CD4-positive, alpha-beta T cell (primary cell): ENCODE measurements around the gene OCA2. TPM values are rescaled to one million over a fixed set of nuclear protein-coding genes. Genes with fewer than 3 reads are reported as not detected.

Experiments used
- ATAC-seq: fragments of 200-7000 bp; cut with Tn5 transposase; one replicate; pipeline ENCODE4 v1.10.0; 2022; ENCODE audit warnings: mild to moderate bottlenecking; ENCODE audit not compliant: poor library complexity
- CTCF ChIA-PET: fragments of 350-600 bp; sonication (Branson Sonifier 250); formaldehyde crosslinking; loops from one replicate; lab custom pipeline; 2021; ENCODE audit warnings: antibody characterized with exemption, inconsistent platforms; lab: Charles Lee
- POLR2A ChIA-PET: fragments of 350-600 bp; sonication (Branson Sonifier 250); formaldehyde crosslinking; loops from one replicate; lab custom pipeline; 2021; ENCODE audit warnings: antibody characterized with exemption, inconsistent platforms; lab: Charles Lee
- DNase-seq, 14 experiments: peaks; one replicate each; pipeline ENCODE4 v3.0.0-alpha.2; 2013 to 2020; ENCODE audit warnings: mixed read lengths in 2 of 14
- H3K27ac ChIP-seq, 2 donors: one replicate each; pipeline versions ENCODE4 v1.5.1 to v1.7.0; 2013; ENCODE audit warnings: low read length in 2 of 2, low read depth in 1 of 2, mild to moderate bottlenecking in 1 of 2
- H3K27me3 ChIP-seq, 2 experiments: 1 replicate in 1 of 2; 2 replicates in 1 of 2; pipeline versions ENCODE4 v1.6.1 to v1.7.0; 2013; ENCODE audit warnings: low read length in 2 of 2, control low read depth in 1 of 2, mild to moderate bottlenecking in 1 of 2, moderate library complexity in 1 of 2; ENCODE audit not compliant: insufficient read depth in 2 of 2, control insufficient read depth in 1 of 2
- H3K36me3 ChIP-seq: one replicate; pipeline ENCODE4 v1.6.1; 2013; ENCODE audit warnings: low read length, control low read depth; ENCODE audit not compliant: insufficient read depth
- H3K4me1 ChIP-seq: one replicate; pipeline ENCODE4 v1.6.1; 2013; ENCODE audit warnings: low read length, control low read depth; ENCODE audit not compliant: insufficient read depth
- H3K4me3 ChIP-seq: one replicate; pipeline ENCODE4 v1.5.1; 2013; ENCODE audit warnings: mild to moderate bottlenecking, low read length, moderate library complexity
- H3K9me3 ChIP-seq, 2 experiments: 1 replicate in 1 of 2; 2 replicates in 1 of 2; pipeline versions ENCODE4 v1.6.1 to v1.7.0; 2013; ENCODE audit warnings: low read length in 2 of 2, mild to moderate bottlenecking in 2 of 2, control low read depth in 1 of 2, moderate library complexity in 1 of 2; ENCODE audit not compliant: control insufficient read depth in 1 of 2, insufficient read depth in 1 of 2
- H3K27ac Mint-ChIP-seq: one replicate; pipeline ENCODE4 v1.8.0; 2020; ENCODE audit warnings: mixed read lengths
- H3K27me3 Mint-ChIP-seq: one replicate; pipeline ENCODE4 v1.8.0; 2021; ENCODE audit warnings: mixed read lengths
- H3K36me3 Mint-ChIP-seq: one replicate; pipeline ENCODE4 v1.8.0; 2021; ENCODE audit warnings: low read depth, mixed read lengths
- H3K4me1 Mint-ChIP-seq: one replicate; pipeline ENCODE4 v1.8.0; 2021; ENCODE audit warnings: low read depth, mixed read lengths
- H3K4me3 Mint-ChIP-seq: one replicate; pipeline ENCODE4 v1.8.0; 2020; ENCODE audit warnings: mild to moderate bottlenecking, mixed read lengths
- H3K9me3 Mint-ChIP-seq: one replicate; pipeline ENCODE4 v1.8.0; 2020; ENCODE audit warnings: mixed read lengths
- CTCF ChIP-seq: fragments of 200-600 bp; IDR thresholded peaks from one replicate; pipeline ENCODE4 v1.8.0; 2022; ENCODE audit warnings: antibody characterized with exemption, mild to moderate bottlenecking
- intact Hi-C, 2 experiments: fragments of 100-400 bp; cut with DNase I in 1 of 2; cut with micrococcal nuclease in 1 of 2; formaldehyde crosslinking; loops; one replicate each; pipeline versions ENCODE4 v1.15.1 to v1.9.0; 2023 to 2025; cut with DNase I, micrococcal nuclease
- total RNA-seq, 174 experiments: library from RNA in 2 of 174; stranded (reverse) in 2 of 174; gene quantifications; one replicate each; pipeline ENCODE4 v1.2.3 and lab custom pipeline; 2021 to 2026

OCA2 gene
- total RNA-seq, 2 experiments from 2014 or later: not detected

- H3K27ac Mint-ChIP-seq: no peak overlapping the region
- Histone ChIP-seq H3K36me3 (no peaks in the 10 kb centered on the region), H3K9me3 (peaks cover 0 to 46% of the 10 kb centered on the region in 2 experiments), H3K27me3 (no peaks in the 10 kb centered on the region), H3K4me3 (no peak overlapping the region), H3K27ac (no peak overlapping the region), H3K4me1 (no peaks in the 10 kb centered on the region)
- H3K9me3 Mint-ChIP-seq: peaks cover 3% of the 10 kb centered on the region
- TF ChIP-seq CTCF: no peak
- H3K4me1 Mint-ChIP-seq: no peaks in the 10 kb centered on the region
- CTCF ChIA-PET: no interaction called here
- no peak overlapping the region for H3K4me3 Mint-ChIP-seq
- intact Hi-C loops: no loop called here
- no peak for DNase-seq
- ATAC-seq: no peak
- H3K36me3 Mint-ChIP-seq: no peaks in the 10 kb centered on the region
- POLR2A ChIA-PET: no interaction called here
- no peaks in the 10 kb centered on the region for H3K27me3 Mint-ChIP-seq
These were observed 251.1 kb downstream of the OCA2 start for GRCh38 chr15:27847775-27848710.

- Histone ChIP-seq H3K4me1 (no peaks in the 10 kb centered on the region), H3K27me3 (no peaks in the 10 kb centered on the region), H3K36me3 (no peaks in the 10 kb centered on the region), H3K4me3 (no peak overlapping the region), H3K9me3 (peaks cover 0 to 45% of the 10 kb centered on the region in 2 experiments), H3K27ac (no peak overlapping the region)
- no peak for TF ChIP-seq CTCF
- no peaks in the 10 kb centered on the region for H3K27me3 Mint-ChIP-seq
- ATAC-seq (no peak), DNase-seq (no peak)
- CTCF ChIA-PET: no interaction called here
- no peaks in the 10 kb centered on the region for H3K4me1 Mint-ChIP-seq
- H3K9me3 Mint-ChIP-seq: peaks cover 3% of the 10 kb centered on the region
- no peak overlapping the region for H3K27ac Mint-ChIP-seq
- H3K4me3 Mint-ChIP-seq: no peak overlapping the region
- H3K36me3 Mint-ChIP-seq: no peaks in the 10 kb centered on the region
- POLR2A ChIA-PET: no interaction called here
- intact Hi-C loops: no loop called here
These were observed 252.3 kb downstream of the OCA2 start for GRCh38 chr15:27846722-27847395.

- Histone ChIP-seq H3K4me3 (no peak overlapping the region), H3K9me3 (peaks cover 0 to 35% of the 10 kb centered on the region in 2 experiments), H3K4me1 (no peaks in the 10 kb centered on the region), H3K36me3 (no peaks in the 10 kb centered on the region), H3K27ac (no peak overlapping the region), H3K27me3 (no peaks in the 10 kb centered on the region)
- H3K27ac Mint-ChIP-seq: no peak overlapping the region
- no peak overlapping the region for H3K4me3 Mint-ChIP-seq
- TF ChIP-seq CTCF: no peak
- POLR2A ChIA-PET: no interaction called here
- peaks cover 3% of the 10 kb centered on the region for H3K9me3 Mint-ChIP-seq
- CTCF ChIA-PET: no interaction called here
- ATAC-seq (no peak), DNase-seq (no peak)
- no peaks in the 10 kb centered on the region for H3K27me3 Mint-ChIP-seq
- intact Hi-C loops: no loop called here
- H3K36me3 Mint-ChIP-seq: no peaks in the 10 kb centered on the region
- H3K4me1 Mint-ChIP-seq: no peaks in the 10 kb centered on the region
These were observed 253.4 kb downstream of the OCA2 start for GRCh38 chr15:27845535-27846369.
